HepG2 (cell line): ENCODE results near the gene PIM3. TPM values are rescaled to one million over a fixed set of nuclear protein-coding genes. Genes with fewer than 3 reads are reported as not detected.

Source experiments
- ATAC-seq: fragments of 200-7000 bp; cut with Tn5 transposase; 3 replicates; pipeline ENCODE4 v1.9.1; 2020; ENCODE audit warnings: mild to moderate bottlenecking, moderate library complexity
- BruUV-seq: library from RNA; stranded (reverse); fragments of 400-500 nt; replicated peaks from 2 replicates; lab custom pipeline; 2021; lab: Mats Ljungman, UMichigan
- CTCF ChIA-PET: fragments of 300-600 bp; formaldehyde crosslinking; extraction: SDS; loops from one replicate; lab custom pipeline; 2021; ENCODE audit warnings: low total read pairs, inconsistent platforms, low intra/inter-chr PET ratio; lab: Yijun Ruan, JAX
- POLR2A ChIA-PET: fragments of 350-600 bp; sonication (Branson Sonifier 250); formaldehyde crosslinking; loops from one replicate; lab custom pipeline; 2020; ENCODE audit warnings: antibody characterized with exemption, inconsistent platforms; lab: Yijun Ruan, JAX
- DNase-seq: peaks from one replicate; pipeline ENCODE4 v3.0.0-alpha.2; 2015; ENCODE audit warnings: low spot score
- FAIRE-seq: peaks from 3 replicates; lab custom pipeline; 2011; peaks lifted over from hg19 to GRCh38; lab: Jason Lieb, UNC
- H2AFZ ChIP-seq: one replicate; pipeline ENCODE4 v1.6.1; 2011; ENCODE audit warnings: low read length, inconsistent platforms
- H3K27ac ChIP-seq: fragments of 300-600 bp; 3 replicates; pipeline ENCODE4 v1.8.0; 2011; ENCODE audit warnings: mixed run types, mild to moderate bottlenecking, mixed read lengths, low read length, inconsistent platforms; ENCODE audit not compliant: insufficient read depth; ENCODE audit errors: extremely low read length
- H3K27me3 ChIP-seq, 2 experiments: fragments of 200-600 bp in 1 of 2; 2 replicates in 1 of 2; 3 replicates in 1 of 2; pipeline versions ENCODE4 v1.6.0 to v1.8.0; 2011; ENCODE audit warnings: low read length in 2 of 2, mild to moderate bottlenecking in 2 of 2, moderate library complexity in 2 of 2, inconsistent platforms in 1 of 2; ENCODE audit not compliant: insufficient read depth in 2 of 2, control insufficient read depth in 1 of 2
- H3K36me3 ChIP-seq, 2 experiments: fragments of 200-600 bp in 1 of 2; replicated peaks in 1 of 2; 2 replicates in 1 of 2; 3 replicates in 1 of 2; pipeline versions ENCODE4 v1.5.1 to v1.8.0; 2011; ENCODE audit warnings: low read length in 2 of 2, inconsistent platforms in 1 of 2; ENCODE audit not compliant: insufficient read depth in 2 of 2, control insufficient read depth in 1 of 2
- H3K4me1 ChIP-seq: 2 replicates; pipeline ENCODE4 v1.5.1; 2012; ENCODE audit warnings: low read length, inconsistent platforms; ENCODE audit not compliant: insufficient read depth
- H3K4me2 ChIP-seq: 2 replicates; pipeline ENCODE4 v1.6.0; 2011; ENCODE audit warnings: low read depth, low read length, inconsistent platforms
- H3K4me3 ChIP-seq, 3 experiments: fragments of 200-600 bp in 1 of 3; sonication (generic), shearing (Covaris generic) in 1 of 3; replicated peaks in 1 of 3; 2 replicates each; pipeline ENCODE4 v1.5.1; 2011 to 2016; ENCODE audit warnings: low read length in 3 of 3, inconsistent platforms in 2 of 3, low read depth in 2 of 3, mild to moderate bottlenecking in 2 of 3, control low read depth in 1 of 3, mixed read lengths in 1 of 3; ENCODE audit not compliant: insufficient read depth in 1 of 3
- H3K79me2 ChIP-seq: one replicate; pipeline ENCODE4 v1.6.1; 2011; ENCODE audit warnings: low read length, inconsistent platforms; ENCODE audit not compliant: insufficient read depth
- H3K9ac ChIP-seq: 2 replicates; pipeline ENCODE4 v1.6.0; 2011; ENCODE audit warnings: mild to moderate bottlenecking, low read depth, low read length, inconsistent platforms; ENCODE audit not compliant: insufficient read depth
- H3K9me3 ChIP-seq: 2 replicates; pipeline ENCODE4 v1.5.1; 2012; ENCODE audit warnings: mild to moderate bottlenecking, low read length
- H4K20me1 ChIP-seq: 2 replicates; pipeline ENCODE4 v1.6.0; 2011; ENCODE audit warnings: inconsistent platforms, mild to moderate bottlenecking, low read length, moderate library complexity; ENCODE audit not compliant: insufficient read depth
- ASH2L ChIP-seq: fragments of 300-600, 200-600 bp; sonication (generic); IDR thresholded peaks from 2 replicates; pipeline ENCODE4 v1.7.0; 2017; ENCODE audit warnings: low read depth, mild to moderate bottlenecking, moderate library complexity, mixed read lengths, low read length; ENCODE audit not compliant: insufficient read length
- GABPB1 ChIP-seq: IDR thresholded peaks from 2 replicates; pipeline ENCODE4 v1.6.1; 2016; ENCODE audit warnings: mild to moderate bottlenecking, missing genetic modification reagents, moderate library complexity, missing compliant biosample characterization
- GTF2F1 ChIP-seq: fragments of 150-350 bp; IDR thresholded peaks from 2 replicates; pipeline ENCODE4 v1.6.1; 2014; ENCODE audit warnings: low read length
- HDAC1 ChIP-seq: sonication (generic); formaldehyde crosslinking; IDR thresholded peaks from 2 replicates; pipeline ENCODE4 v1.5.1; 2020; ENCODE audit warnings: mild to moderate bottlenecking, missing genetic modification reagents
- MED13 ChIP-seq: sonication (generic); formaldehyde crosslinking; IDR thresholded peaks from 2 replicates; pipeline ENCODE4 v1.5.0; 2020; ENCODE audit warnings: missing genetic modification reagents
- PHF20 ChIP-seq: sonication (generic); formaldehyde crosslinking; IDR thresholded peaks from 2 replicates; pipeline ENCODE4 v1.5.0; 2020; ENCODE audit warnings: mild to moderate bottlenecking, missing genetic modification reagents
- RBFOX2 ChIP-seq: fragments of 200-400 bp; formaldehyde crosslinking; IDR thresholded peaks from 2 replicates; pipeline ENCODE4 v1.6.1; 2017; ENCODE audit warnings: low read depth, mild to moderate bottlenecking, low read length
- SMARCE1 ChIP-seq: fragments of 450-650 bp; IDR thresholded peaks from 2 replicates; pipeline ENCODE4 v1.6.1; 2017; ENCODE audit warnings: borderline replicate concordance
- SNAI1 ChIP-seq: sonication (generic); formaldehyde crosslinking; IDR thresholded peaks from 2 replicates; pipeline ENCODE4 v1.5.0; 2020; ENCODE audit warnings: mild to moderate bottlenecking, missing genetic modification reagents, borderline replicate concordance
- SSRP1 ChIP-seq: IDR thresholded peaks from 2 replicates; pipeline ENCODE4 v1.6.1; 2016; ENCODE audit warnings: control low read depth
- ZFY ChIP-seq: sonication (generic); formaldehyde crosslinking; IDR thresholded peaks from 2 replicates; pipeline ENCODE4 v1.4.0; 2020; ENCODE audit warnings: missing genetic modification reagents
- ZNF205 ChIP-seq: IDR thresholded peaks from 2 replicates; pipeline ENCODE4 v1.6.1; 2018; ENCODE audit warnings: missing biosample characterization, missing genetic modification reagents
- ZNF263 ChIP-seq: sonication (generic); formaldehyde crosslinking; IDR thresholded peaks from 2 replicates; pipeline ENCODE4 v1.4.0; 2020; ENCODE audit warnings: missing genetic modification reagents
- ZNF558 ChIP-seq: sonication (generic); formaldehyde crosslinking; IDR thresholded peaks from 2 replicates; pipeline ENCODE4 v1.9.0; 2022; ENCODE audit warnings: mild to moderate bottlenecking, missing genetic modification reagents, borderline replicate concordance
- ZNF709 ChIP-seq: sonication (generic); formaldehyde crosslinking; IDR thresholded peaks from 2 replicates; pipeline ENCODE4 v1.5.0; 2020; ENCODE audit warnings: mild to moderate bottlenecking, missing genetic modification reagents
- ZNF891 ChIP-seq: sonication (generic); formaldehyde crosslinking; IDR thresholded peaks from 2 replicates; pipeline ENCODE4 v1.5.0; 2020; ENCODE audit warnings: mild to moderate bottlenecking, missing genetic modification reagents
- WGBS: methylation state at CpG from one replicate; pipeline ENCODE4 v1.1.6; 2017; ENCODE audit warnings: low lambda C conversion rate; 5-methylcytosine and 5-hydroxymethylcytosine counted together
- in situ Hi-C: cut with HindIII; loops from 2 replicates; pipeline ENCODE4 v1.10.0; 2017; ENCODE audit warnings: low pct_unique_long_range_greater_than_20kb; ENCODE audit not compliant: extremely low pct_ligation_motif_present
- intact Hi-C: fragments of 100-400 bp; cut with micrococcal nuclease; formaldehyde crosslinking; loops from one replicate; pipeline ENCODE4 v1.10.0; 2022; ENCODE audit not compliant: unreplicated experiment
- polyA plus RNA-seq, 8 experiments: library from polyadenylated mRNA; depleted of rRNA in 3 of 8; stranded (reverse) in 7 of 8; unstranded in 1 of 8; fragments of >200 nt; fragmentation: Illumina TruSeq in 4 of 8; extraction: Trizol in 4 of 8; gene quantifications; 2 replicates each; pipeline versions ENCODE4 v1.2.1 to v1.2.3, GENCODE V29; 2011 to 2016; ENCODE audit warnings: low read depth in 4 of 8, missing spikeins in 1 of 8, mixed read lengths in 1 of 8; ENCODE audit not compliant: insufficient read depth in 1 of 8
- total RNA-seq, 5 experiments: library from RNA; depleted of rRNA; stranded (reverse); fragments of >200 nt; fragmentation: Illumina TruSeq; extraction: Trizol; gene quantifications; 2 replicates each; pipeline ENCODE4 v1.2.3, GENCODE V29; 2016; ENCODE audit warnings: low read depth in 1 of 5
- TF ChIP-seq, protein P1 (sequence below): sonication (generic); formaldehyde crosslinking; IDR thresholded peaks from 2 replicates; pipeline ENCODE4 v1.4.0; 2020; ENCODE audit warnings: missing genetic modification reagents, mild to moderate bottlenecking, borderline replicate concordance
- TF ChIP-seq, protein P2 (sequence below): sonication (generic); formaldehyde crosslinking; conservative IDR thresholded peaks from 2 replicates; pipeline ENCODE4 v1.8.0; 2022; ENCODE audit warnings: missing genetic modification reagents

PIM3 gene
- total and polyA plus RNA-seq, 2 of the 13 experiments (the other 11 are each of a cell fraction or from before 2014, with no cell fraction given) = 21.6 to 31.2 TPM

DNA sequence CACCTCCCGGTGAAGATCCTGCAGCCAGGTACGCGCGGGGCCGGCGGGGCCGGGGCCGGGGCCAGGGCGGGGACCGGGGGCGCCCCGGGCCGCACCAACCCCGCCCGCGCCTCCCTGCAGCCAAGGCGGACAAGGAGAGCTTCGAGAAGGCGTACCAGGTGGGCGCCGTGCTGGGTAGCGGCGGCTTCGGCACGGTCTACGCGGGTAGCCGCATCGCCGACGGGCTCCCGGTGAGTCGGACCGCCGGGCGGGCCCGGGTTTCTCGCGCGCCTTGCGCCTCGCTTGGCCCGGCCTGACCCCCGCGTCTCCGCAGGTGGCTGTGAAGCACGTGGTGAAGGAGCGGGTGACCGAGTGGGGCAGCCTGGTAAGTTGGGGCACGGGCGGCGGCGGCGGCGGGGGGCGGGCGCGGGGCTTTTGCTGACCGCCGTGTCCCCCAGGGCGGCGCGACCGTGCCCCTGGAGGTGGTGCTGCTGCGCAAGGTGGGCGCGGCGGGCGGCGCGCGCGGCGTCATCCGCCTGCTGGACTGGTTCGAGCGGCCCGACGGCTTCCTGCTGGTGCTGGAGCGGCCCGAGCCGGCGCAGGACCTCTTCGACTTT, 531 bp downstream of the PIM3 start (continued):
- TF ChIP-seq, protein P1, sequence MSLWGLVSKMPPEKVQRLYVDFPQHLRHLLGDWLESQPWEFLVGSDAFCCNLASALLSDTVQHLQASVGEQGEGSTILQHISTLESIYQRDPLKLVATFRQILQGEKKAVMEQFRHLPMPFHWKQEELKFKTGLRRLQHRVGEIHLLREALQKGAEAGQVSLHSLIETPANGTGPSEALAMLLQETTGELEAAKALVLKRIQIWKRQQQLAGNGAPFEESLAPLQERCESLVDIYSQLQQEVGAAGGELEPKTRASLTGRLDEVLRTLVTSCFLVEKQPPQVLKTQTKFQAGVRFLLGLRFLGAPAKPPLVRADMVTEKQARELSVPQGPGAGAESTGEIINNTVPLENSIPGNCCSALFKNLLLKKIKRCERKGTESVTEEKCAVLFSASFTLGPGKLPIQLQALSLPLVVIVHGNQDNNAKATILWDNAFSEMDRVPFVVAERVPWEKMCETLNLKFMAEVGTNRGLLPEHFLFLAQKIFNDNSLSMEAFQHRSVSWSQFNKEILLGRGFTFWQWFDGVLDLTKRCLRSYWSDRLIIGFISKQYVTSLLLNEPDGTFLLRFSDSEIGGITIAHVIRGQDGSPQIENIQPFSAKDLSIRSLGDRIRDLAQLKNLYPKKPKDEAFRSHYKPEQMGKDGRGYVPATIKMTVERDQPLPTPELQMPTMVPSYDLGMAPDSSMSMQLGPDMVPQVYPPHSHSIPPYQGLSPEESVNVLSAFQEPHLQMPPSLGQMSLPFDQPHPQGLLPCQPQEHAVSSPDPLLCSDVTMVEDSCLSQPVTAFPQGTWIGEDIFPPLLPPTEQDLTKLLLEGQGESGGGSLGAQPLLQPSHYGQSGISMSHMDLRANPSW (CRISPR knock-in tag) = no peak
- no peak for TF ChIP-seq SMARCE1

DNA sequence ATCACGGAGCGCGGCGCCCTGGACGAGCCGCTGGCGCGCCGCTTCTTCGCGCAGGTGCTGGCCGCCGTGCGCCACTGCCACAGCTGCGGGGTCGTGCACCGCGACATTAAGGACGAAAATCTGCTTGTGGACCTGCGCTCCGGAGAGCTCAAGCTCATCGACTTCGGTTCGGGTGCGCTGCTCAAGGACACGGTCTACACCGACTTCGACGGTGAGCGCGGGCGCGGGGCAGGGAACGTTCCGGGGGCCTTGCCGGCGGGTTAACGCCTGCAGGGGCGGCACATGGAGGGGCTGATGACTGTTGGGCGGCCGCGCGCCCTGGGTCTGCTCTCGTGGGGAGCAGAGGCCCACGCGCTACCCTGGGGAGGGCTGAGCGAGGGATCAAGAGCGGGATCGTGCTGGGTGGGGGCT, 1.0 kb downstream of the PIM3 start:
- intact Hi-C loops = no loop called here
- WGBS = no CpG with 5 or more reads among the region's 49 CpGs
- TF ChIP-seq ZFY (CRISPR knock-in tag) (peak; percentile 24; the same call in 1 of the 2 replicates), MED13 (CRISPR knock-in tag) (no peak), ASH2L (no peak), GTF2F1 (no peak), ZNF263 (CRISPR knock-in tag) (peak; percentile 12; the same call in 1 of the 2 replicates), SNAI1 (CRISPR knock-in tag) (no peak), ZNF709 (CRISPR knock-in tag) (peak; percentile 17; the same call in 1 of the 2 replicates), RBFOX2 (peak; percentile 84), ZNF891 (CRISPR knock-in tag) (0 out of 2 replicates have a peak, but pooled peaks have one; percentile 38), SSRP1 (CRISPR knock-in tag) (peak; percentile 37; the same call in 1 of the 2 replicates), GABPB1 (CRISPR knock-in tag) (peak; percentile 42; the same call in 1 of the 2 replicates), HDAC1 (CRISPR knock-in tag) (peak; percentile 58), ZNF558 (CRISPR knock-in tag) (no peak; the same call in 1 of the 2 replicates), ZNF205 (no peak), PHF20 (CRISPR knock-in tag) (no peak; the same call in 1 of the 2 replicates)
- TF ChIP-seq, protein P2, sequence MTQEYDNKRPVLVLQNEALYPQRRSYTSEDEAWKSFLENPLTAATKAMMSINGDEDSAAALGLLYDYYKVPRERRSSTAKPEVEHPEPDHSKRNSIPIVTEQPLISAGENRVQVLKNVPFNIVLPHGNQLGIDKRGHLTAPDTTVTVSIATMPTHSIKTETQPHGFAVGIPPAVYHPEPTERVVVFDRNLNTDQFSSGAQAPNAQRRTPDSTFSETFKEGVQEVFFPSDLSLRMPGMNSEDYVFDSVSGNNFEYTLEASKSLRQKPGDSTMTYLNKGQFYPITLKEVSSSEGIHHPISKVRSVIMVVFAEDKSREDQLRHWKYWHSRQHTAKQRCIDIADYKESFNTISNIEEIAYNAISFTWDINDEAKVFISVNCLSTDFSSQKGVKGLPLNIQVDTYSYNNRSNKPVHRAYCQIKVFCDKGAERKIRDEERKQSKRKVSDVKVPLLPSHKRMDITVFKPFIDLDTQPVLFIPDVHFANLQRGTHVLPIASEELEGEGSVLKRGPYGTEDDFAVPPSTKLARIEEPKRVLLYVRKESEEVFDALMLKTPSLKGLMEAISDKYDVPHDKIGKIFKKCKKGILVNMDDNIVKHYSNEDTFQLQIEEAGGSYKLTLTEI (CRISPR knock-in tag) = no peak

More for the DNA sequence above, 1.0 kb downstream of the PIM3 start:
- DNase-seq (no peak), ATAC-seq (no peak), FAIRE-seq (no peak)
- Histone ChIP-seq H3K36me3 (peaks cover 9 to 23% of the 10 kb centered on the region in 2 experiments), H3K79me2 (peaks cover 36% of the 10 kb centered on the region), H3K27me3 (no peaks in the 10 kb centered on the region; a peak in 1 of 5 replicates), H2AFZ (no peak overlapping the region), H3K9me3 (no peaks in the 10 kb centered on the region), H3K4me3 (peak overlapping the region; percentile 97 to 99 (median 97)), H3K9ac (peak overlapping the region; percentile 93), H3K27ac (peak overlapping the region; percentile 64), H3K4me2 (peak overlapping the region; percentile 67), H3K4me1 (peaks cover 75% of the 10 kb centered on the region), H4K20me1 (peaks cover 37% of the 10 kb centered on the region)
- in situ Hi-C loops = no loop called here
- BruUV-seq = no TSS peak
- ChIA-PET POLR2A (interaction anchor here (1.8 to 16.4 kb wide), 6 partner anchors 10 to 31 kb away, joined by 10 to 722 read pairs (median 25); partner anchors contain the start of gene PIM3), CTCF (no interaction called here)
